H1 (cell line): ENCODE data around the gene SKOR2. TPM values are rescaled to one million over a fixed set of nuclear protein-coding genes. Genes with fewer than 3 reads are reported as not detected.

Experiments used
- CBX5 ChIP-seq: fragments of 300-800, 300-1000 bp; sonication (generic); IDR thresholded peaks from 2 replicates; pipeline ENCODE4 v1.7.1; 2016; ENCODE audit warnings: antibody characterized with exemption, low read length, low read depth
- CBX8 ChIP-seq: fragments of 300-800, 300-1000 bp; sonication (generic); IDR thresholded peaks from 2 replicates; pipeline ENCODE4 v1.7.1; 2016; ENCODE audit warnings: low read depth, low read length, borderline replicate concordance
- CEBPB ChIP-seq: IDR thresholded peaks from 2 replicates; pipeline ENCODE4 v1.6.1; 2012; ENCODE audit warnings: low read depth, low read length
- CHD1 ChIP-seq: IDR thresholded peaks from 2 replicates; pipeline ENCODE4 v1.6.1; 2012; ENCODE audit warnings: low read depth, low read length, improper control_type of control experiment
- E2F6 ChIP-seq: IDR thresholded peaks from 2 replicates; pipeline ENCODE4 v1.6.1; 2012; ENCODE audit warnings: inconsistent platforms
- EZH2 ChIP-seq: fragments of 200-600 bp; sonication (generic); IDR thresholded peaks from 2 replicates; pipeline ENCODE4 v1.7.1; 2012; ENCODE audit warnings: low read depth, mild to moderate bottlenecking, moderate library complexity, low read length, inconsistent platforms; ENCODE audit not compliant: severe bottlenecking
- PHF8 ChIP-seq: fragments of 200-600 bp; sonication (generic); conservative IDR thresholded peaks from 2 replicates; pipeline ENCODE4 v1.7.1; 2012; ENCODE audit warnings: low read depth, mild to moderate bottlenecking, inconsistent platforms, low read length, moderate library complexity
- POLR2A ChIP-seq, 2 experiments: IDR thresholded peaks; 1 replicate in 1 of 2; 2 replicates in 1 of 2; pipeline ENCODE4 v1.6.1; 2011; ENCODE audit warnings: low read depth in 2 of 2, low read length in 2 of 2, mild to moderate bottlenecking in 2 of 2; ENCODE audit errors: control extremely low read depth in 1 of 2
- POLR2AphosphoS5 ChIP-seq: IDR thresholded peaks from 2 replicates; pipeline ENCODE4 v1.6.1; 2011; ENCODE audit warnings: low read depth, low read length
- RAD21 ChIP-seq, 2 experiments: IDR thresholded peaks in 1 of 2; conservative IDR thresholded peaks in 1 of 2; 2 replicates each; pipeline ENCODE4 v1.6.1; 2011; ENCODE audit warnings: low read depth in 2 of 2, low read length in 2 of 2, improper control_type of control experiment in 1 of 2, inconsistent platforms in 1 of 2, mild to moderate bottlenecking in 1 of 2, moderate library complexity in 1 of 2
- RBBP5 ChIP-seq: IDR thresholded peaks from 2 replicates; pipeline ENCODE4 v1.7.1; 2012; ENCODE audit warnings: low read depth, mild to moderate bottlenecking, inconsistent platforms, low read length, moderate library complexity, borderline replicate concordance
- SIRT6 ChIP-seq: IDR thresholded peaks from one replicate; pipeline ENCODE4 v1.7.1; 2012; ENCODE audit warnings: low read length, inconsistent platforms
- SP1 ChIP-seq: IDR thresholded peaks from 2 replicates; pipeline ENCODE4 v1.6.1; 2011; ENCODE audit warnings: low read depth, low read length
- TCF12 ChIP-seq: IDR thresholded peaks from 2 replicates; pipeline ENCODE4 v1.6.1; 2011; ENCODE audit warnings: low read depth, mild to moderate bottlenecking, low read length
- polyA plus RNA-seq, 7 experiments: library from polyadenylated mRNA; depleted of rRNA in 3 of 7; stranded (reverse) in 5 of 7; unstranded in 2 of 7; fragments of >200 nt in 5 of 7; fragments of 200-250 nt in 2 of 7; gene quantifications; 1 replicate in 5 of 7; 2 replicates in 1 of 7; 4 replicates in 1 of 7; pipeline versions ENCODE4 v1.2.1 to v1.2.3, GENCODE V29; 2011 to 2013; ENCODE audit warnings: missing spikeins in 2 of 7, mixed read lengths in 2 of 7
- total RNA-seq: library from RNA; stranded (reverse); fragmentation: NEBNext Ultra II Directional; extraction: Animal tissue kit (Norgen Biotek cat#: 25700); gene quantifications from 2 replicates; pipeline ENCODE4 v1.2.1, GENCODE V29; 2021

Gene SKOR2
- total and polyA plus RNA-seq, 2 of the 8 experiments (the other 6 are each of a cell fraction or from before 2014, with no cell fraction given), result 0.05 to 0.11 TPM

GRCh38 chr18:47250391-47251046 is 941 bp downstream of the SKOR2 start (continued):
- 0 out of 2 replicates have a peak, but pooled peaks have one; percentile 1 for TF ChIP-seq TCF12
- TF ChIP-seq RBBP5, result no peak
- 0 out of 2 replicates have a peak, but pooled peaks have one; percentile 11 for TF ChIP-seq E2F6
- TF ChIP-seq POLR2AphosphoS5, result no peak
- no peak for TF ChIP-seq PHF8
- TF ChIP-seq SP1, result no peak
- TF ChIP-seq SIRT6, result no peak
- no peak; the same call in 1 of the 2 replicates for TF ChIP-seq CBX8
- peak; percentile 95 for TF ChIP-seq EZH2
- TF ChIP-seq CEBPB, result no peak
- no peak for TF ChIP-seq RAD21 (IDR thresholded peaks at IDR 0.05 in 1 of 2, conservative IDR thresholded peaks at IDR 0.05 in 1 of 2; ENCODE audit: low read depth in 2 of 2, low read length in 2 of 2)
- no peak for TF ChIP-seq CBX5
- no peak for TF ChIP-seq CHD1
- no peak for TF ChIP-seq POLR2A (IDR thresholded peaks at IDR 0.05; ENCODE audit: control extremely low read depth in 1 of 2, low read depth in 2 of 2, low read length in 2 of 2)
